Muscle of arm (tissue), 12 donors: Measurements from ENCODE around the gene SLC26A6. TPM values are rescaled to one million over a fixed set of nuclear protein-coding genes. Genes with fewer than 3 reads are reported as not detected.
A peak's percentile ranks its signal among the peaks of the same experiment; 100 is the strongest.

Source experiments
- DNase-seq: peaks from one replicate; pipeline ENCODE4 v3.0.0-alpha.2; 2013
- polyA plus RNA-seq, 12 donors: library from polyadenylated mRNA; unstranded; fragments of 120-200 nt; gene quantifications; one replicate each; pipeline ENCODE4 v1.2.1, GENCODE V29; 2013; ENCODE audit not compliant: insufficient read length in 12 of 12

SLC26A6 gene
- polyA plus RNA-seq, 12 donors: 6.9 to 46.2 (median 8.5) TPM; not detected in 1

DNA sequence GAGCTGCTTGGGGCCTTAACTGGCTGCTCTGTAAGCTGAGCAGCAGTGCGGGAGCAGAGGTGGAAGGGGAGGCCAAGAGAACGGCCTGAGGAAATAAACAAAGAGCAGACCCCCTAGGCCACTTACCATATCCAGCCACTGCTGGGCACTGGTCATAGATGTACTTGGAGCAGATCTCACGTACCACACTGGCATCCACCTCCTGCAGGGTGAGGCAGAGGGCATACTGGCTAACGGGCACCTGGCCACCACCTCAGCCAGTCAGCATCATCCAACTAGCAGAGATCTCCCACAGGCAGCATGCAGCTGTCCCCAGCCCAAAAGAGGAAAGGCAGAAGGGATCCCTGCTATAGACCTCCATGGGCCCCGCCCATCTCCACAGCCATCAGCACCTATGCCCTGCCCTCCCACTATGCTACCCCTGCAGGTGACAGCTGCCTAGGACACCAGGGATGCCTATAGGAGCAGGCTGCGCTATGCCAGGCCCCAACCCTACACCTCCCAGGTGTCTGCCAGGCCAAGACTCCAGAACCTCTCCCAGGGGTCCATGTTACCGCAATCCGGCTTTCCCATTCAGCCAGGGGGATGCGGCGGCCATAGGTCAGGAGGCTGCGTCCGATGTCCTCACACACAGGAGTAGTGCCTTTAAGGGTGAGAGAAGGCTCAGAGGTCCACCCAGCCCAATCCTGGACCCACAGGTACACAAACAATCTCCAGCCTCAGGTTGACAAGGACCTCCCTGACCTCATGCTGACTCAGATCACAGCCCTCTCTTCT lies 35.6 kb downstream of the SLC26A6 start:
- no peak for DNase-seq

DNA sequence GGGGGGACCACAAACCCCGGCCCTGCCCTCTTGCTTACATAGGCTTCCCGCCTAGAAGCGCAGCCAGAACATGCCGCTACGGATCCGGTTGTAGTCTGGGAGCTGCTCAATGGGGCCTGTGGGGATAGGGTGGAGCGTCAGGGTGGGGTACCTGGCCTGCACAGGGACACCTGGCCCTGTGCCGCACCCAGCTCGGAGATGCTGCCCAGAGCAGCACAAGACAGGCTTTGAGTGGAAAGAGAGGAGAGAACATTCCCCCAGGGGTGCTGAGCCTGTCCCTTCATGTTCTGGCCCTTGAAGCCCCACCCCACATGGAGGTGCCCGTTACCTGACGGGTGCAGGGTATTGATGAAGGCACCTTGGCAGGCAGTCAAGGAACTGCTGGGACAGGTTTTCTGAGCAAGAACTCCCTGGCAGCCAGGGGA lies 36.2 kb downstream of the SLC26A6 start:
- no peak for DNase-seq

DNA sequence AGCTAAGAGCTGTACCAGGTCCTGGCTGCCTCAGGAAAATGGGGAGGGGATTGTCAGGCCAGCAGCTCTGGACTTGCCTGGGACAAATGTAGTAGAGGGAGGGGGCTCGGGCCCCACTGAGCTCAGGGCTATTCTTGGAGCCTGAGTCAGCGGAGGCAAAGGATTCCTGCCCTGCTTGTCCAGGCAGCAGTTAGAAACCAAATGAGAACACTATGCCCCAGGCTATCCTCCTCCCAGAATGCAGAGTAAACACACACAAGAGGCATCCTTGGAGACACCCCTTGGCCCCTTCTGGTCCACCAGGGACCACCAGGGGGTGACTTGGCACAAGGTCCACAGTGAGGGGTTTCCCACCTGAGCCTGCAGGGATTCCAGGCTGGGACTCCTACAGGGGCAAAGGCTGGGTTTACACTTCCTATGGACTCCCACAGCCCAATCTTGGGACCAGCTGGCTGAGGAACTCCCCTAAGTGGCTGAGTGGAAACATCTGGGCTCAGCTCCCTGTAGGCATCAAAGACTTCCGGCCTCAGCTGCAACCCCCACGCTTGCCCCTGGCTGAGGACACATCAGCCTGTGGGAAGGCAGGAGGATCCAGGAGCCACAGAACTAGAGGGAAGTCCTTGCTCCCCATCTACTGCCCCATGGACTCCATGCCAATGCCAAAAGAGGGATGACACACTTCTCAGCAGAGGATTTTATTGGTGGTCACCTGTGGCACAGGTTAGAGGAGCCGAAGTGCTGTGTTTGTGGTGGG lies 36.8 kb downstream of the SLC26A6 start:
- peak; percentile 29 for DNase-seq

DNA sequence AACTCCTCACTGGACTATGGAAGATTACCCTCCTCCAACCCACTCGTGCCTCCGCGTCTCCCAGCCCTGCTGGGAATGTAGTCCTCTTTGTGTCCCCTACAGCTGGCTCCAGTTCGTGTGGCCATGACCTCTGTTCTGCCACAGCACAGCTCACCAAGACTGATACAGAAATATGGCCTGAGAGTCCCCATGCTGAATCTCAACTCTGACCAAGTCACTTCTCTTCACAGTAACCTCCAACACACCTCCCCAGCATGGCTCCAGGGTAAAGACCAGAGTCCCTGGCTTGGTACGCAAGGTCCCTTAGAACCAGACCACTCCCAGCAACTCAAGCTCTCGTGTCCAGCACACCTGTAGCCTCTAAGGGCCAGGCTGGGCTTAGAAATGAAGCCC lies 37.9 kb downstream of the SLC26A6 start:
- DNase-seq: no peak

DNA sequence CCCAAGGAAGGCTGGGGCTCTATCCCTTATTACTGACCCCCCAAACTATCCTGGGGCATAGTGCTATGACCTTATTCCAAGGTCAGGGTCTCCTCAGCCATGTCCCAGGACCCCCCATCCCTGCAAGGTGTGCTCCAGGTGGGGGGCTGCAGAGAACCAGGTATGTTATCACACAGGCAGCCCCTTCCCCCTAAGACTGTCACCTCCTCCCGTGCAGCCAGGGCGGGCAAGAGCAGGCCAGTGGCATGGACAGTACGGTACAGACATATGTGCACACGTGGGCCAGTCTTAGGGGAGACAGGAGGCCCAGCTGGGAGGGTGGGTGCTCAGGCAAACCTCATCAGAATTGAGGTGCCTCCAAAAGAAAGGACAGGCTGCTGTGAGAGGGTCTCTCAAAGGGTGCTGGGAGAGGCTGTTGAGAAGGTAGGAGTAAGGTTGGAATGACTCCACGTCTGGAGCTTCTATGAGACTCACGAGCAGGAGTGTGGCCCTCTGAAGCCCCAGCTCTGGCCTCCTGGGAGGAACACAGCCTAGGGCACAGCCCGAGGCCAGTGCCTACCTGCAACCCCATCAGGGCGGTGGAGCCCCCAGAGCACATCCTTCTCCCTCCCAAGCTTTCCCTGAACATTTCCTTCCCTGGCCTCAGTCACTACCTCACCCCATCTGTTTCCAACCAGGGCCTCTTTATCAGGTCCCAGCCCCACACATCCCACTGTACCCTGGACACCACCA lies 38.4 kb downstream of the SLC26A6 start:
- DNase-seq: no peak

DNA sequence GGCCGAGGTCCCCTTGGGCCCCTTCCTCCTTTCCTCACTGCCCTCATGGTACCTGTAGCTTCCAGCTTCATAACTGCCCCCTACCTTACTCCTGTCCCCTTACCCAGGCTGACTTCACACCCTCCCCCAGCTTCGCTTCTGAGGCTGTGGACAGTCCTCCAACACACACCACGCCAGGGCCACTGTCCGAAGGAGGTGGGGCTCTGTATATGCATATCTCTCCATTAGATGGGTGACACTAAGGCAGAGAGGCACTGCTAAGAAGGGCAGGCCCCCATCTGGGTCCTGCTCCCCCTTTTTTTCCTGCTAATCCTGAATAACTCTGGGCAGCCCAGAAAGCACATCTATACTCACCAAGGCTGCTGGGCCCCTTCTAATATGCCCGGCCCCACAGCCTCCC lies 39.1 kb downstream of the SLC26A6 start:
- DNase-seq: no peak

DNA sequence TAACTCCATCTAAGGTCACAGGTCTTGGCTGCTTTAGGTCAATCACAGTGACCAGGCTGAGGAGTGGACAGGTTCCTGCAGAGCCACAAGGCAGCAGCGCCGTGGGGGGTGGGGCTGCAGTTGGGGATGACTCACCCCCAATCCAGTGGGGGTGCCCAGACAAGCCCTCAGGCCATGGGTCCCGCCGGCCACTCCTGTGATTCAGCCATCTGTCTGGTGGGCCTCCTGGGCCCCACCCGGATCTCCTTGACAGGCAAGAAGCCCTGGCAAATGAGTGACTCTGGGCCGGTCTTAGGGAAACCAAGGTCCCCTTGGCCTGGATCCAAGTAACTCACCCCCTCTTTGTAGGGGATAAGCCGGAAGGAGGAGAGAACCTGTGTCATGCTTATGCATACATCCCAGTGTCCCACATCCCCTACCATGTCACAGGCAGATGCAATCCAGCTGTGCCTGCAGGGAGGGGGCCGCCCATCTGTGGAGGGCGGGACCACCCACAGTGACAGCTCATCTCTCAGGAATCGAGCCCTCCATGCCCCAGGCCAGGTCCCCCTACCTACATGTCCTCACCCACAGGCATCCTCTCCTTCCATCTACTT lies 39.6 kb downstream of the SLC26A6 start:
- no peak for DNase-seq

DNA sequence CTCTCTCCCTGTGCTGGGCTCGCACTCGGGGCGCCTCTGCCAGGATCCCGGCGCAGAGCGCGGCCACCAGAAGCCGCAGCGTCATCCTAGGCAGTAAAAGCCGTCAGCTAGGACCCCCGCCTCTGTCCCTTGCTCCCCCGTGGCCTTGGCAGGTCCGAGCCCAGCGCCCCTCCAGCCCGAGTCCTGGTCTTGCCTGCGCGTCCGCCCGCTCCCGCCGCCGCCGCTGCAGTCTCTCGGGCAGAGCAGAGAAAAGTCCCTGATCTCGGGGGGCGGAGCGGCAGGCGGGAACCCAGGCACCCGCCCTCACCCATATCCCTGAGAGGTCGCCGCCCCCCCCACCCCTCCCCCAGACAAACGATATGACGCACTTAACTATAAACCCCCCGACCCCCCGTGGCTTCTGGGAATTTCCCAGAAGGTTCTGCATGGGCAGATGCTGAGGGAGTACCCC lies 40.2 kb downstream of the SLC26A6 start, which contains the start of gene COL7A1:
Gene COL7A1 (minus strand): TSS at position 255 of the 451 bp plus-strand sequence. CDS start 170 bp downstream, at position 85.
- DNase-seq: no peak

DNA sequence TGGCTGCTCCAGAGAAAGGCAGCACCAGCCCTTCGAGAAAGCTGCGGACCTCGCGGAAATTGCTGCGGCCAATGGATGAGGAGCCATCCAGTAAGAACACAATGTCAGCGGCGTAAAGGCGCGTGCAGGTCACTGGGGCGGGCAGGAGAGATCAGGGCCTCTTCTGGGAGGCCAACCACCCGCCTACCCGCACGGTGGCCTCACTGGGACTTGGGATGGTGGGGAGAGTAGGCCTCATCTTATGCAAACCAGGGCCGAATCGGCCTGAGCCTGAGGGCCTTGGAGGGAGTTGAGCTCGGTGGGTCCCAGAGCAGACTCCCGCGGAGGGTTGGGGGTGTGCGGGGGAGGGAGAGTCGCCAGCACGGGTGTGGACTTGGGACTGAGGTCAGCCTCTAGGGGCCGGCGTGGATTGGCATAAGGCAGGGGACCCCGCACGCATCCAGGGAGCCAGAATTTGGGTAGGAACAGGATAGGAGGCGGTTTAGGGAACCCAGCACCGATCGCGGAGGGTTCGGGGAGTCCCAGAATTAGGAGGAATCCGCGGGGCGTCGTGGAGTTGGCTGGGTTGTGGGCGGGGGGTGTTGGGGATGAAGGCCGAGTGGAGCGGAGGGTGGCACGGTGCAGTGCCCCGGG lies 40.7 kb downstream of the SLC26A6 start:
- DNase-seq: no peak

DNA sequence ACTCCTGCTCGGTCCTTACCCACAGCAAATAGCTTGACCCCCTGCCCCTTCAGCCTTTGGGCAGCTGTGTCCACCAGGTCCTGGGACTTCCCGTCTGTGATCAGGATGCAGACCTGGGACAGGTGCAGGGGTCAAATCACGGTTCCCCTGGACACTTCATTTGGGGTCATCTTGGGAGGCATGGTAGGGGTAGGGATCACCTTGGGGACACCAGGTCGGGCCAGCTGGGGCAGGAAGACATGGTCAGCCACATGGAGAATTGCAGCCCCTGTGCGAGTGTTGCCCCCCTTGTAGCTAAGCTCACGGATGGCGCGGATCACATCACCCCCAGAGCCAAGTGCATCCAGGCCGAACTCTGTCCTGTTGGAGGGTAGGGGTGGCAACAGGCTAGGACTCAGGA lies 41.9 kb downstream of the SLC26A6 start:
- no peak for DNase-seq

DNA sequence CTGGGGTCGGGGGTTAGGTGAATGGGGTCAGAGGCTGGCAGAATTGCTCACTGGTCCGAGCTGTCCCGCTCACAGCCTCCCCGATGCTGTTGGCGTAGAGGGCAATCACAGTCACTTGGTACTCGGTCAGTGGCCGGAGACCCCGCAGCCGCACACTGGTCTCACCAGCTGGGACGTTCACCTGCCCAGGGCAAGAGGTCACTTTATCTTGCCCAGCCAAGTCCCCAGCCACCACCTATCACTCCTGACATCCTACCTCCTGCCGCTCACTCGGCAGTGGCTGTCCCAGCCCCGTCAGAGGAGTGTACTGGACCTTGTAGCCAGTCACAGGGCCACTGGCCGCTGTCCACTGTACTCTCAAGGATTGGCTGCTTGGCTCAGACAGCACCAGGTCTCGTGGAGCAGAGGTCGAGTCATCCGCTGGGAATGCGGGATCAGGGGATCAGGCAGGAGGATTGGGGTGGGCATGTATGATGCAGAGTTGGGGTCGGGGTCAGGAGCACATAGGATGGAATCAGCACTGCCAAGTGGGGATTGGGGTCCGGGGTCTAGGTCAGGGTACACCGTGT lies 42.7 kb downstream of the SLC26A6 start:
- DNase-seq: no peak

DNA sequence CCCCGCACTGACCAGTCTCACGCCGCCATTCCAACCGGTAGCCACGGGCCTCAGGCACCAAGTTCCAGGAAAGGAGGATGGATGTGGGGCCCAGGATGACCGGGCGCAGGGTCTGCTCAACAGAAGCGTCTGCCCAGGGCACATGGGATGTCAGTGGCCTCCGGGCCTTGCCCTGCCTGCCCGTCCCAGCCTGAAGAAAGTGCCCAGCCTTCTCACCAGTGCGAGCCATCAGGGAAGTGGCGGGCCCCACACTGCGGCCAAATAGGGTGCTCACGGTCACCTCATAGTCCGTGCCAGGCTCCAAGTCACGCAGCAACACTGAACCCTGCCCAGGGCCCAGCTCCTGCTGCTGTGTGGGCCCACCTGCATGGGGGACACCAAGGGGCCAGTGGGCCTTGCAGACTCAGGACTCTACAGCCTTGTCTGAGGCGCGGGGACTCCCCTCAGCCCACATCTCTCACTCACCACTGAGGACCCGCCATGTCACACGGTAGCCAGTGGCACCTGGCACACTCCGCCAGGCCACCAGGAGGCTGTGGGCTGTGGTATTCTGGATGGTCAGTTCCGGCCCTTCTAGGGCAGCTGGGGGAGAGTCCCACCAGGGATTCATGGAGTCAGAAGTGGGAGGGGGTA lies 43.3 kb downstream of the SLC26A6 start:
- DNase-seq: no peak

DNA sequence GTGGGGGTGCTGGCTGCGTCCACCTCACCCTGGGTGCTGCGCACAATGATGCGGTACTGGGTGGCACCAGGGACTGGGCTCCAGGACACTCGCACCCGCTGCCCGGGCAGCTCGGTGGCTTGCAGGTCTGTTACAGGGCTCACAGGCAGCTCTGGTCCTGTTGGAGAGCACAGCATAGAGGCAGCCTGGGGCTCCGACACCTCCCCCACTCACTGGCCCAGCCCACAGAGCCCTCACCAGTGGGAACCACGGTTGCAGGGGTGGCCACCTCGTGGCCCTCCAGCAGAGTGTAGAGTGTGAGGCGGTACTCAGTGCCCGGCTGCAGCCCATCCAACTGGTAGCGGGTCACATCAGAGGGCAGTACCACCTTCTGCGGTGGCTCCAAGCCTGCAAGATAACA lies 43.8 kb downstream of the SLC26A6 start:
- no peak for DNase-seq

DNA sequence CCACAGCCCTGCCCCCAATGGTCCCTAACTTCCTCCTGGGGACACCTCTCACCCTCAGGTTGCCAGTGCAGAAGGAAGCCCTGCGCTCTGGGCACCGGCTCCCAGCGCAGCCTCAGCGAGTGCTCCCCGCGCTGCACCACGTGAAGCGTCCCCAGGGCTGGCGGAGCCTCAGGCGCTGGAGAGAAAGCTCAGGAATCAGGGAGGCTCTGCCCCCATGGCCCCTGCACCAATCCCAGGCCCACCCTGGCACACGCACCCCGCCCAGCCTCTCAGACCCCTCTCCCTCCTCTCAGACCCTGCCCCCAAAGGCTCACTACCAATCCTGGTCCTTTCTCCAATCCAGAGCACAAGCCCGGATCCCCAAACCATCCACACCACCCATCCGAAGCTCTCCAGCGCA lies 47.0 kb downstream of the SLC26A6 start:
- no peak for DNase-seq

DNA sequence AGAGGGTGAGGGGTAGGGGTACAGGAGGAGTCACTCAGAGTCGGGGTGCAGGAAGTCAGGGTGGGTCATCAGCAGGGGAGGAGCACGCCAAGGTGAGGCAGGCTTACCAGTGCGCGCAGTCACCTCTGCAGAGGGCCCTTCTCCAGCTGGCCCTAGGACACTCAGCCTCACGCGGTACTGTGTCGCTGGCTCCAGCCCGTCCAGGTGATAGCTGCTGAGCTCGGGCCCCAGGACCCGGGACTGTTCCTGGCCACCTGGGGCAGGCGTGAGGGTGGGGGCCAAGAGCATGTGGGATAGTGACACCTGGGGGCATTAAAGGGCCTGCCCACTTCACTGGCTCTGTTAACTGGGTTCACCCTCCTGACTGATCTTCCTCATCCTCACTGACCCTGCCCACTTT lies 47.6 kb downstream of the SLC26A6 start:
- DNase-seq: no peak

DNA sequence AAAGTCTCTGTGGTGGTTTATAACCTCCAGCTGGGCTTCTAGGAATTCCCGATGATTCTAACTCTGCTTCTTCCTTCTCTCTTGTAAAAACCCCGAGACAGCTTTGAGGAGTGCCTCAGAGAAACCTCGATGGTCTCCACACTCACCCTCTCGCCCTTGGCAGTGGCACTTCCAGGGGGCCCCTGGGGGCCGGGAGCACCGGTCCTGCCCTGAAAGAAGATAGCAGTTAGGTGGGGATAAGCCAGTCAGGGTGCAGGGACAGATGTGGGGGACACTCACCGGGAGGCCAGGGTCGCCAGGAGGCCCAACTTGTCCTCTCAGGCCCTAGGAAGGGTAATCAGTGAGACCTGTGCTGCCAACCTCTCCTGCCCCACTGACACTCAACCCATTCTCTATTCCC lies 49.9 kb downstream of the SLC26A6 start:
- no peak for DNase-seq

DNA sequence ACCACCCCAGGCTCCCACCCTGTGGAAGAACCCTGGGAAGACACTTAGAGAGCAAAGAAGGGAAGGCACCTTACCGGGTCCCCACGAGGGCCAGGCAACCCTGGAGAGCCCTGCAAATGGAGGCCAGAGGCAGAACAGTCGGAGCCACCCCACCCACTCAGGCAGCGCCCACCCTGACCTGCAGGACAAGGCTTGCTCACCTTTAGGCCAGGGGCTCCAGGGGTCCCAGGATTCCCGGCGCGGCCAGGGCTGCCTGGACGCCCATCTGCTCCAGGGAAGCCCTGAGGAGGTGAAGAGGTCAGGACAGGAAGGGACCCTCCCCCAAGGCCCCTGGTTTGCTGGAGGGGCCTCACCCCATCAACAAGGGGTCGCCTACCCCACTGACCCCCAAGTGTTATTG lies 50.4 kb downstream of the SLC26A6 start:
- DNase-seq: no peak

DNA sequence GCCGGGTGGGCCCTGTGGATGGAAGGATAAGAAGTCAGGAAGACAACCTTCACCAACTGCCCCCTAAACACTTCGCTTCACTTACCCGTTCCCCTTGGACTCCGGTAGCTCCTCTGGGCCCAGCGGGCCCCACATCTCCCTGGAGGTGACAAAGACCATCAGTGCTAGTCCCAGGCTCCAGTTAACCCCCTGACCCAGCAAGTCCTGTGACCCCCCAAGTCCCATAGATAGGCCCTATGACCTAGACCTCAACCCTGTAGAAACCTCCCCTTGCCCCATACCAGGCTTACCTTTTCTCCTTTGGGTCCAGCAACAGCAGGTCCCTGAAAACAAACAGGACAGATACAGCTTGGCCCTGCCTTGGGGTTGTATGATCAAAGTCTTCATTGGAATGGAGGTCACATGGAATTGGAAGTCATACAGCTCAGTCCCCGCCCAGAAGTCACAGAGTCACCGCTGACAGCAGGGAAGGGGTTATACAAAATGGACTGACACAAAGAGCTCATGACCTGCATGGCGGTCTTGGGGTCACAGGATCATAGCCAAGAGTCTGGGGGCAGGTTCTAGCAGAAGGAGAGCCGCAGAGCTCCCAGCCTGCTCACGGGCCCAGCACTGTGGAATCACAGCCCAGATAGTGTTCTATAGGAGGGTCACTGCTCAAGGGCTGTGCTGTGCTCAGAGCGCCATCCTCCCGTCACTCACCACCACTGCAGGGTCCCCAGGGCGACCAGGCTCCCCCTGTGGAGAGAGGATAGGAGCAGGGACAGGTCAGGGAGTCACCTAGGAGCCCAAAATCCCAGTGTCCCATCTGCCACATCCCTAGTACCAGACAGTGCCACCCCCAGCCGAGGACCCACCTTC lies 53.4 kb downstream of the SLC26A6 start:
- no peak for DNase-seq

DNA sequence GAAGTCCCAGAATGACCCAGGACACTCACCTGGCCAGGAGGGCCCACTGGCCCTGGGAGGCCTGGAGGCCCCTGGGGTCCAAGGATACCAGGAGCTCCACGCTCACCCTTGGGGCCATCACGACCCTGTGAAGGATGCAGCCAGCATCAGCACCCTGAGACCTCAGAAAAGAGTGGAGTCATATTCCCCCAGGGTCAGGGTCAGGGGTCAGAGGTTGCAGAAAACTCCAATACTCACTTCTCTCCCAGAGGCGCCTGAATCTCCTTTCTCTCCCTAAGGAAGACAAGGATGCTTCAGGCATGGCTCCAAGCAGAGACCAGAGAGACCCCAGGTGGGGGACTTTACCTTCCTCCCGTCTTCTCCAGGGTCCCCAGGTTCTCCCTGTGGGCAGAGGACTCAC lies 58.6 kb downstream of the SLC26A6 start:
- DNase-seq: no peak
